BJ (cell line): ENCODE results near the gene HEATR9. TPM values are rescaled to one million over a fixed set of nuclear protein-coding genes. Genes with fewer than 3 reads are reported as not detected.
A peak's percentile ranks its signal among the peaks of the same experiment; 100 is the strongest.

ENCODE experiments used
- CTCF ChIA-PET: fragments of 350-600 bp; formaldehyde crosslinking; extraction: SDS; loops from one replicate; lab custom pipeline; 2021; ENCODE audit warnings: antibody characterized with exemption, inconsistent platforms; lab: Yijun Ruan, JAX
- POLR2A ChIA-PET: fragments of 300-600 bp; sonication (Branson Sonifier 250); formaldehyde crosslinking; extraction: SDS; loops from one replicate; lab custom pipeline; 2021; ENCODE audit warnings: antibody characterized with exemption; lab: Charles Lee
- DNase-seq: peaks from one replicate; pipeline ENCODE4 v3.0.0-alpha.2; 2011; ENCODE audit warnings: low read depth
- H3K27me3 ChIP-seq: 2 replicates; pipeline ENCODE4 v1.6.0; 2011; ENCODE audit warnings: low read length; ENCODE audit not compliant: control insufficient read depth, insufficient read depth
- H3K36me3 ChIP-seq: 2 replicates; pipeline ENCODE4 v1.5.1; 2011; ENCODE audit warnings: low read length; ENCODE audit not compliant: control insufficient read depth, insufficient read depth
- H3K4me3 ChIP-seq: 2 replicates; pipeline ENCODE4 v1.5.1; 2011; ENCODE audit warnings: low read depth, mild to moderate bottlenecking, control low read depth, low read length
- CTCF ChIP-seq: IDR thresholded peaks from 2 replicates; pipeline ENCODE4 v1.5.1; 2011; ENCODE audit warnings: low read depth, mild to moderate bottlenecking, control low read depth, inconsistent platforms, low read length, moderate library complexity; ENCODE audit not compliant: insufficient read depth
- polyA plus RNA-seq: library from polyadenylated mRNA; depleted of rRNA; stranded (reverse); fragments of >200 nt; gene quantifications from 2 replicates; pipeline ENCODE4 v1.2.3, GENCODE V29; 2011

The HEATR9 gene
- polyA plus RNA-seq, 1 experiment = not detected

GRCh38 chr17:35892091-35893035, 23.7 kb upstream of the HEATR9 start:
- H3K36me3 ChIP-seq = no peaks in the 10 kb centered on the region
- TF ChIP-seq CTCF = no peak
- H3K27me3 ChIP-seq = no peaks in the 10 kb centered on the region
- no peak for DNase-seq
- H3K4me3 ChIP-seq = no peak overlapping the region
- POLR2A ChIA-PET = no interaction called here
- CTCF ChIA-PET = interaction anchor here (1.3 kb wide), 1 partner anchor 11 kb away, joined by 4 read pairs; no protein-coding TSS in a partner anchor

- no peaks in the 10 kb centered on the region for H3K36me3 ChIP-seq
- ChIA-PET CTCF (no interaction called here), POLR2A (no interaction called here)
- no peak overlapping the region for H3K4me3 ChIP-seq
- no peak for TF ChIP-seq CTCF
- no peak for DNase-seq
- no peaks in the 10 kb centered on the region for H3K27me3 ChIP-seq
These were observed 22.6 kb upstream of the HEATR9 start for GRCh38 chr17:35891269-35891668.

- Histone ChIP-seq H3K4me3 (no peak overlapping the region), H3K36me3 (no peaks in the 10 kb centered on the region), H3K27me3 (no peaks in the 10 kb centered on the region)
- no peak for DNase-seq
- no peak for TF ChIP-seq CTCF
- CTCF ChIA-PET = no interaction called here
- POLR2A ChIA-PET = no interaction called here
These were observed 22.1 kb upstream of the HEATR9 start for GRCh38 chr17:35890774-35891155.

- H3K4me3 ChIP-seq = no peak overlapping the region
- POLR2A ChIA-PET = interaction anchor here (0.6 kb wide), 1 partner anchor 49 kb away, joined by 32 read pairs; no protein-coding TSS in a partner anchor
- CTCF ChIA-PET = interaction anchor here (1.2 kb wide), 1 partner anchor 24 kb away, joined by 3 read pairs; no protein-coding TSS in a partner anchor
- no peaks in the 10 kb centered on the region for H3K36me3 ChIP-seq
- no peaks in the 10 kb centered on the region for H3K27me3 ChIP-seq
- no peak for TF ChIP-seq CTCF
- peak; percentile 9 for DNase-seq
These were observed 21.4 kb upstream of the HEATR9 start for GRCh38 chr17:35889818-35890773.
